Measurements from ENCODE around the gene ANTXR1.

ANTXR1 gene

GRCh38 chr2:69102041-69102593, 89.1 kb downstream of the ANTXR1 start:
- DNase-seq = no peak

- no peak for DNase-seq
Measured at GRCh38 chr2:69103419-69103818, 90.4 kb downstream of the ANTXR1 start.

- DNase-seq = no peak
Measured at GRCh38 chr2:69104261-69104660, 91.3 kb downstream of the ANTXR1 start.

- DNase-seq = no peak
Measured at GRCh38 chr2:69109255-69109654, 96.3 kb downstream of the ANTXR1 start.

- DNase-seq = no peak
Measured at GRCh38 chr2:69111076-69111475, 98.1 kb downstream of the ANTXR1 start.

GRCh38 chr2:69113627-69114026, 100.6 kb downstream of the ANTXR1 start:
- DNase-seq = no peak

- no peak for DNase-seq
Measured at GRCh38 chr2:69114534-69114933, 101.6 kb downstream of the ANTXR1 start.

- DNase-seq = no peak
Measured at GRCh38 chr2:69116438-69116837, 103.5 kb downstream of the ANTXR1 start.

GRCh38 chr2:69118609-69119008, 105.6 kb downstream of the ANTXR1 start:
- no peak for DNase-seq

- no peak for DNase-seq
Measured at GRCh38 chr2:69119104-69119894, 106.3 kb downstream of the ANTXR1 start.

- DNase-seq = no peak
Measured at GRCh38 chr2:69122271-69122670, 109.3 kb downstream of the ANTXR1 start.

GRCh38 chr2:69123182-69123581, 110.2 kb downstream of the ANTXR1 start:
- DNase-seq = no peak

GRCh38 chr2:69124343-69124742, 111.4 kb downstream of the ANTXR1 start:
- no peak for DNase-seq

- DNase-seq = no peak
Measured at GRCh38 chr2:69125816-69126215, 112.8 kb downstream of the ANTXR1 start.

GRCh38 chr2:69126341-69126740, 113.4 kb downstream of the ANTXR1 start:
- DNase-seq = no peak

- no peak for DNase-seq
Measured at GRCh38 chr2:69131452-69131851, 118.5 kb downstream of the ANTXR1 start.

- no peak for DNase-seq
Measured at GRCh38 chr2:69131983-69132675, 119.2 kb downstream of the ANTXR1 start.

GRCh38 chr2:69132960-69133590, 120.1 kb downstream of the ANTXR1 start:
- no peak for DNase-seq

- DNase-seq = no peak
Measured at GRCh38 chr2:69133898-69134297, 120.9 kb downstream of the ANTXR1 start.

GRCh38 chr2:69134306-69134945, 121.4 kb downstream of the ANTXR1 start:
- no peak for DNase-seq

- DNase-seq = no peak
Measured at GRCh38 chr2:69138247-69138772, 125.3 kb downstream of the ANTXR1 start.

- no peak for DNase-seq
Measured at GRCh38 chr2:69138793-69139459, 125.9 kb downstream of the ANTXR1 start.

Measured in AML-193 (cell line).